MCF 10A (cell line): ENCODE measurements around the gene ARHGAP45. TPM values are rescaled to one million over a fixed set of nuclear protein-coding genes. Genes with fewer than 3 reads are reported as not detected.

Experiments used
- BruUV-seq: library from RNA; stranded (reverse); fragments of 400-500 nt; replicated peaks from 2 replicates; lab custom pipeline; 2021; lab: Mats Ljungman, UMichigan
- CTCF ChIA-PET: fragments of 300-600 bp; sonication (Branson Sonifier 250); formaldehyde crosslinking; extraction: SDS; loops from one replicate; lab custom pipeline; 2021; ENCODE audit warnings: antibody characterized with exemption, inconsistent platforms; lab: Yijun Ruan, JAX
- POLR2A ChIA-PET: fragments of 300-600, 350-650 bp; sonication (Branson Sonifier 250); formaldehyde crosslinking; extraction: SDS; loops from one replicate; lab custom pipeline; 2020; ENCODE audit warnings: antibody characterized with exemption, inconsistent platforms; lab: Yijun Ruan, JAX
- DNase-seq: peaks from one replicate; pipeline ENCODE4 v3.0.0-alpha.2; 2018; ENCODE audit not compliant: unreplicated experiment
- H3K27ac Mint-ChIP-seq: one replicate; pipeline ENCODE4 v1.8.0; 2022; ENCODE audit warnings: mild to moderate bottlenecking, low read depth, mixed read lengths; ENCODE audit not compliant: unreplicated experiment
- H3K27me3 Mint-ChIP-seq: one replicate; pipeline ENCODE4 v1.8.0; 2022; ENCODE audit warnings: mixed read lengths; ENCODE audit not compliant: insufficient read depth, unreplicated experiment
- H3K36me3 Mint-ChIP-seq: one replicate; pipeline ENCODE4 v1.8.0; 2022; ENCODE audit warnings: mild to moderate bottlenecking, moderate library complexity, mixed read lengths; ENCODE audit not compliant: insufficient read depth, unreplicated experiment
- H3K4me1 Mint-ChIP-seq: one replicate; pipeline ENCODE4 v1.8.0; 2022; ENCODE audit warnings: mixed read lengths; ENCODE audit not compliant: insufficient read depth, unreplicated experiment
- H3K4me3 Mint-ChIP-seq: one replicate; pipeline ENCODE4 v1.8.0; 2022; ENCODE audit warnings: mild to moderate bottlenecking, moderate library complexity, mixed read lengths; ENCODE audit not compliant: unreplicated experiment
- H3K9me3 Mint-ChIP-seq: one replicate; pipeline ENCODE4 v1.8.0; 2022; ENCODE audit warnings: mixed read lengths; ENCODE audit not compliant: unreplicated experiment
- CTCF ChIP-seq: fragments of 200-600 bp; IDR thresholded peaks from one replicate; pipeline ENCODE4 v1.8.0; 2022; ENCODE audit warnings: antibody characterized with exemption, mild to moderate bottlenecking; ENCODE audit not compliant: unreplicated experiment
- intact Hi-C: fragments of 100-400 bp; cut with micrococcal nuclease; formaldehyde crosslinking; loops from 2 replicates; pipeline ENCODE4 v1.14.1; 2022
- total RNA-seq: library from RNA; stranded (reverse); gene quantifications from 2 replicates; pipeline ENCODE4 v1.2.3, GENCODE V29; 2022

The ARHGAP45 gene
- total RNA-seq, 1 experiment from 2014 or later = 15.3 TPM

GRCh38 chr19:1097810-1098176 lies 30.8 kb downstream of the ARHGAP45 start:
- Mint-ChIP-seq H3K27ac (no peak overlapping the region), H3K9me3 (peaks cover 6% of the 10 kb centered on the region), H3K27me3 (no peaks in the 10 kb centered on the region), H3K36me3 (peaks cover 44% of the 10 kb centered on the region), H3K4me3 (no peak overlapping the region), H3K4me1 (peaks cover 30% of the 10 kb centered on the region)
- intact Hi-C loops = no loop called here
- no TSS peak for BruUV-seq
- ChIA-PET CTCF (interaction anchor here (0.6 to 0.8 kb wide), 4 partner anchors 23 to 295 kb away, joined by 3 to 6 read pairs (median 4); no protein-coding TSS in a partner anchor), POLR2A (interaction anchor here (0.6 to 1.6 kb wide), 5 partner anchors 15 to 171 kb away, joined by 3 to 6 read pairs (median 4); partner anchors contain the start of genes CIRBP and CNN2)
- DNase-seq = no peak
- no peak for TF ChIP-seq CTCF

- Mint-ChIP-seq H3K27me3 (no peaks in the 10 kb centered on the region), H3K36me3 (peaks cover 38% of the 10 kb centered on the region), H3K4me1 (peaks cover 25% of the 10 kb centered on the region), H3K9me3 (peaks cover 6% of the 10 kb centered on the region), H3K27ac (peak overlapping the region; percentile 98), H3K4me3 (peak overlapping the region; percentile 58)
- intact Hi-C loops = no loop called here
- ChIA-PET CTCF (interaction anchor here (0.6 to 0.8 kb wide), 6 partner anchors 24 to 296 kb away, joined by 3 to 6 read pairs (median 3); no protein-coding TSS in a partner anchor), POLR2A (interaction anchor here (0.7 to 1.6 kb wide), 4 partner anchors 57 to 171 kb away, joined by 3 to 6 read pairs (median 4); partner anchors contain the start of genes CIRBP and CNN2)
- peak; percentile 82 for DNase-seq
- no TSS peak for BruUV-seq
- TF ChIP-seq CTCF = no peak
Observed at GRCh38 chr19:1098177-1099051, 31.4 kb downstream of the ARHGAP45 start.

- H3K4me3 Mint-ChIP-seq = no peak overlapping the region
- no peak for DNase-seq
- peak overlapping the region; percentile 78 for H3K27ac Mint-ChIP-seq
- H3K27me3 Mint-ChIP-seq = no peaks in the 10 kb centered on the region
- intact Hi-C loops = loop anchor here (5.0 kb wide), 2 partner anchors 34 to 81 kb away; partner anchors contain the start of gene ARHGAP45
- ChIA-PET CTCF (interaction anchor here (0.6 to 1.1 kb wide), 3 partner anchors 15 to 361 kb away, joined by 3 read pairs; no protein-coding TSS in a partner anchor), POLR2A (interaction anchor here (0.6 to 6.6 kb wide), 18 partner anchors 15 to 165 kb away, joined by 3 to 73 read pairs (median 4); partner anchors contain the start of genes ARHGAP45, CNN2 and WDR18)
- no peak for TF ChIP-seq CTCF
- peaks cover 32% of the 10 kb centered on the region for H3K36me3 Mint-ChIP-seq
- H3K9me3 Mint-ChIP-seq = peaks cover 6% of the 10 kb centered on the region
- no TSS peak for BruUV-seq
- peaks cover 23% of the 10 kb centered on the region for H3K4me1 Mint-ChIP-seq
Observed at GRCh38 chr19:1101337-1101698, 34.4 kb downstream of the ARHGAP45 start.
